ENCODE measurements around the gene CYB561D2. TPM values are rescaled to one million over a fixed set of nuclear protein-coding genes. Genes with fewer than 3 reads are reported as not detected.

Gene CYB561D2
- total and polyA plus RNA-seq, 2 donors = 20.4 to 28.5 TPM

DNA sequence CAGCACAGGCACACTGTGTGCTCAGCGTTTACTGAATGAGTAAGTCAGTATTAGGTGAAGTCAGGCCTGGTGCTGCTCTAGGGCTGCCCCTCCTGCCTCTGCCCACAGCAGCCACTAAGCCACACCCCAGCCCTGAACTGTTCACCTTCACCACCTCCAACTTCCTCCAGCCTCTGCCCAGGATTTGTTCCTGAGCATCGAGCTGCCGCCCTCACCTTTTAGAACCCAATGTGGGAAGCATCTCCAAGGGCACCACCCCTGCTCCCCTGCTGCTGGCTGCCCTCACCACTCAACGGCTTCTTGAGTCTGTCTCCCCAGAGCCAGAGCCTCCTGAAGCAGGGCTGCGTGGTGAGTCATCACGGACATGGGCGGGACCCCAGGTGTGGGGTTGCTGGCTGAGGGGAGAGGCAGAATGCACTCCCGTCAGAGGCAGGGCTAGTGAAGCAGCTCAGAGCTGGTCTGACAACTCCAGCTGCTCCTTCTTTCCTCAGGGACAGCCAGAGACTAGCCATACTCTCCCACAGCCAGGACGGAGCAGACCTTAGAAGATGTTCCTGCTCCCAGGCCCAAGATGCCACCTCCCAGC lies 33.9 kb upstream of the CYB561D2 start:
- no peak overlapping the region for H3K4me3 ChIP-seq (ENCODE audit: low read length in 2 of 2)
- H3K9me3 ChIP-seq (ENCODE audit: control insufficient read depth in 2 of 2, insufficient read depth in 1 of 2, low read length in 1 of 2) = no peaks in the 10 kb centered on the region
- H3K36me3 ChIP-seq (ENCODE audit: control insufficient read depth in 2 of 2, insufficient read depth in 2 of 2, low read length in 1 of 2) = peaks cover 0 to 3% of the 10 kb centered on the region in 2 donors
- 82% methylated on average over 9 of the region's 9 CpGs for WGBS
- peak overlapping the region in 1 of 2 donors; percentile 25 for H3K27ac ChIP-seq (ENCODE audit: low read depth in 1 of 2, low read length in 1 of 2)
- no peak for DNase-seq (ENCODE audit: low read depth in 6 of 9, low spot score in 9 of 9)
- no peaks in the 10 kb centered on the region for H3K27me3 ChIP-seq (ENCODE audit: control insufficient read depth in 2 of 2, insufficient read depth in 1 of 2, low read length in 1 of 2)
- peaks cover 5 to 18% of the 10 kb centered on the region in 2 donors for H3K4me1 ChIP-seq (ENCODE audit: control insufficient read depth in 2 of 2, insufficient read depth in 2 of 2, low read length in 2 of 2)

GRCh38 chr3:50317300-50317699 lies 33.4 kb upstream of the CYB561D2 start:
- H3K27ac ChIP-seq (ENCODE audit: low read depth in 1 of 2, low read length in 1 of 2) = peak overlapping the region in 1 of 2 donors; percentile 25
- H3K9me3 ChIP-seq (ENCODE audit: control insufficient read depth in 2 of 2, insufficient read depth in 1 of 2, low read length in 1 of 2) = no peaks in the 10 kb centered on the region
- DNase-seq (ENCODE audit: low read depth in 6 of 9, low spot score in 9 of 9) = no peak
- H3K27me3 ChIP-seq (ENCODE audit: control insufficient read depth in 2 of 2, insufficient read depth in 1 of 2, low read length in 1 of 2) = no peaks in the 10 kb centered on the region
- peaks cover 0 to 3% of the 10 kb centered on the region in 2 donors for H3K36me3 ChIP-seq (ENCODE audit: control insufficient read depth in 2 of 2, insufficient read depth in 2 of 2, low read length in 1 of 2)
- peaks cover 8 to 24% of the 10 kb centered on the region in 2 donors for H3K4me1 ChIP-seq (ENCODE audit: control insufficient read depth in 2 of 2, insufficient read depth in 2 of 2, low read length in 2 of 2)
- H3K4me3 ChIP-seq (ENCODE audit: low read length in 2 of 2) = no peak overlapping the region
- WGBS = 90% methylated on average over 6 of the region's 6 CpGs

DNA sequence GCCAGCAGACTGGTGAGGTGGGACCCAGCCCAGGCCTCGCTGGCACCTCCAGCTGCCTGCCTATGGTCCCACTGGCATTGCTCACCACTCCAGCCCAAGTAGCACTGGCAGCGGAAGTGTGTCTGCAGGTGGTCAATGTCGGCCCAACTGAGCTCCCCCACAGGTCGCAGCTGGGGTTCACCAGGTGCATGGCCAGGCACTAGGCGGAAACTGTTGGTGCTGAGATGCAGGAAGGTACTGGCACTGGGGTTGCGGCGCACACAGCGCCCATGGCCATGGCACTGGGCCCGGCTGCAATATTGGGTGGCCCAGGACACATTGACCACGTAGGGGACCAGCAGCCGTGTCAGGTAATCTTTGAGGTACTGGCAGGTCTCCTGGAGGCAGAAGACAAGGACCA lies 32.5 kb upstream of the CYB561D2 start:
- no peak overlapping the region for H3K27ac ChIP-seq (ENCODE audit: low read depth in 1 of 2, low read length in 1 of 2)
- WGBS = 93% methylated on average over 11 of the region's 11 CpGs
- H3K4me1 ChIP-seq (ENCODE audit: control insufficient read depth in 2 of 2, insufficient read depth in 2 of 2, low read length in 2 of 2) = peaks cover 8 to 26% of the 10 kb centered on the region in 2 donors

GRCh38 chr3:50318615-50319014 lies 32.0 kb upstream of the CYB561D2 start:
- Histone ChIP-seq H3K4me1 (ENCODE audit: control insufficient read depth in 2 of 2, insufficient read depth in 2 of 2, low read length in 2 of 2) (peaks cover 8 to 26% of the 10 kb centered on the region in 2 donors), H3K27ac (ENCODE audit: low read depth in 1 of 2, low read length in 1 of 2) (no peak overlapping the region), H3K27me3 (ENCODE audit: control insufficient read depth in 2 of 2, insufficient read depth in 1 of 2, low read length in 1 of 2) (no peaks in the 10 kb centered on the region), H3K9me3 (ENCODE audit: control insufficient read depth in 2 of 2, insufficient read depth in 1 of 2, low read length in 1 of 2) (no peaks in the 10 kb centered on the region), H3K36me3 (ENCODE audit: control insufficient read depth in 2 of 2, insufficient read depth in 2 of 2, low read length in 1 of 2) (peaks cover 0 to 3% of the 10 kb centered on the region in 2 donors), H3K4me3 (ENCODE audit: low read length in 2 of 2) (no peak overlapping the region)
- 81% methylated on average over 10 of the region's 10 CpGs for WGBS
- DNase-seq (ENCODE audit: low read depth in 6 of 9, low spot score in 9 of 9) = no peak

More for the DNA sequence above, 32.5 kb upstream of the CYB561D2 start:
- H3K9me3 ChIP-seq (ENCODE audit: control insufficient read depth in 2 of 2, insufficient read depth in 1 of 2, low read length in 1 of 2) = no peaks in the 10 kb centered on the region
- no peak for DNase-seq (ENCODE audit: low read depth in 6 of 9, low spot score in 9 of 9)
- H3K4me3 ChIP-seq (ENCODE audit: low read length in 2 of 2) = no peak overlapping the region
- H3K27me3 ChIP-seq (ENCODE audit: control insufficient read depth in 2 of 2, insufficient read depth in 1 of 2, low read length in 1 of 2) = no peaks in the 10 kb centered on the region
- H3K36me3 ChIP-seq (ENCODE audit: control insufficient read depth in 2 of 2, insufficient read depth in 2 of 2, low read length in 1 of 2) = peaks cover 0 to 3% of the 10 kb centered on the region in 2 donors

DNA sequence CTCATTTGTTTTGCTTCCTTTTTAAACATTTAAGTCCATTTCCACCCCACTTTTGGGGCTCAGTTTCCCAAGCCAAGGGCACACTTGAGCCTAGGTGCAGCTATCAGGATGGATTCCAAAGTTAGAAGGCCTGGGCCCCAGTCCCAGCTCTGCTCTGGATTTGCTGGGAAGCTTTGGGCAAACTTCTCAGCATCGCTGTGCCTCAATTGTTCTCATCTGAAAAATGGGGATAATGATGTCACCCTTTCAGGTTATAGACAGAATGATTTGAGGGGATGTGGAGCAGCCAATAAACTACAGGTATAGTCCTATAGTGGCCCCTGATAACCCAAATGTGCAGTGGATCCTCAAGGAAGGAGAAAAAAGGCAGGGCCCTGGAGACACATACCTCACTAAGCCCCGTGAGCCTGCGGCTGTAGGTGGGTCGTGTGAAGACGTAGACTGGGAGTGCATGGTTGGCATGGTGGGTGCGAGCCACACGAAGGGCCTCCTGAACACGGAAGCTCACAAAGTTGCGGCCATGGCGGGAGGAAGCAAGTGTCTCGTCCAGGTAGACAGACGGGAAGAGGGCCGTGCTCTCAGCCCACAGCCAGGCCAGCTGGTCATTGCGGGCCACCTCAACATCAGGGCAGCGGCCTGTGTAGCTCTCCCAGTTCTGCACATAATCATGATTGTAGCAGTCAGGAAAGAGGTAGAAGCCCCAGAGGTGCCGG lies 31.3 kb upstream of the CYB561D2 start:
- Histone ChIP-seq H3K4me3 (ENCODE audit: low read length in 2 of 2) (no peak overlapping the region), H3K9me3 (ENCODE audit: control insufficient read depth in 2 of 2, insufficient read depth in 1 of 2, low read length in 1 of 2) (no peaks in the 10 kb centered on the region), H3K36me3 (ENCODE audit: control insufficient read depth in 2 of 2, insufficient read depth in 2 of 2, low read length in 1 of 2) (peaks cover 4 to 6% of the 10 kb centered on the region in 2 donors), H3K27me3 (ENCODE audit: control insufficient read depth in 2 of 2, insufficient read depth in 1 of 2, low read length in 1 of 2) (no peaks in the 10 kb centered on the region), H3K4me1 (ENCODE audit: control insufficient read depth in 2 of 2, insufficient read depth in 2 of 2, low read length in 2 of 2) (peaks cover 8 to 29% of the 10 kb centered on the region in 2 donors), H3K27ac (ENCODE audit: low read depth in 1 of 2, low read length in 1 of 2) (no peak overlapping the region)
- DNase-seq (ENCODE audit: low read depth in 6 of 9, low spot score in 9 of 9) = no peak
- WGBS = 97% methylated on average over 16 of the region's 16 CpGs

DNA sequence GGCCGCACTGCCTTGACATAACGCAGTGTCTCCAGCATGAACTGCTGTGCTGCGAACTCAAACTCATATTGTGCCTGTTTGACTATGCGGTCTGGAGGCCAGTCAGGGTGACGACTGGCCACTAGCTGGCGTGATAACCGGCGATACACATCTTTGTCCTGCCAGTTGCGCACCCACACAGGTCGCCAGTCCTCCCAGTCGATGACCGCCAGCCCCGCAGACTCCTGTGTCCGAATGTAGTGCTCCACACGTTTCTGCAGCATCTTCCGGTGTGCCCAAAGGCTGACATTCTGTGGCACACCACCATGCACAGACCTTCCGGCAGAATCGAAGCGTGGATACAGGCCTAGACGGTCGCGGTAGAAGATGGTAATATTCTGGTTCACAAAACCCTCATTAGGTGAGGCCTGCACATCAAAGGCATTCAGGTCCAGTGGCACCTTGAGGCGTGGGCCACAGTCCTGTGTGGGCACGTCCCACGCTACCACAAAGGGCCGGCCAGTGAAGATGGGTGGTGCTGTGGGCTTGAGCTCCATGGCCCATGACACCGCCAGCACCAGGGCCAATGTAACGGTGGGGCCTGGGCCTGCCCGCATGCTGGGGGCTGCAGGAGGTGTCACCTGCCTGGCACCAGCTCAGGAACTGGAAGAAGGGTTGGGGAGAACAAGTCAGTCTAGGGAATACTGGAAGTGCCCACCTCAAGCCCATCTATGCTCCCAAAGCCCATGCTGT lies 30.6 kb upstream of the CYB561D2 start:
- WGBS = 98% methylated on average over 29 of the region's 29 CpGs
- Histone ChIP-seq H3K36me3 (ENCODE audit: control insufficient read depth in 2 of 2, insufficient read depth in 2 of 2, low read length in 1 of 2) (peaks cover 5 to 7% of the 10 kb centered on the region in 2 donors), H3K9me3 (ENCODE audit: control insufficient read depth in 2 of 2, insufficient read depth in 1 of 2, low read length in 1 of 2) (no peaks in the 10 kb centered on the region), H3K4me1 (ENCODE audit: control insufficient read depth in 2 of 2, insufficient read depth in 2 of 2, low read length in 2 of 2) (peaks cover 8 to 30% of the 10 kb centered on the region in 2 donors), H3K27ac (ENCODE audit: low read depth in 1 of 2, low read length in 1 of 2) (no peak overlapping the region), H3K4me3 (ENCODE audit: low read length in 2 of 2) (peak overlapping the region; percentile 71 to 75), H3K27me3 (ENCODE audit: control insufficient read depth in 2 of 2, insufficient read depth in 1 of 2, low read length in 1 of 2) (no peaks in the 10 kb centered on the region)
- DNase-seq (ENCODE audit: low read depth in 6 of 9, low spot score in 9 of 9) = no peak

DNA sequence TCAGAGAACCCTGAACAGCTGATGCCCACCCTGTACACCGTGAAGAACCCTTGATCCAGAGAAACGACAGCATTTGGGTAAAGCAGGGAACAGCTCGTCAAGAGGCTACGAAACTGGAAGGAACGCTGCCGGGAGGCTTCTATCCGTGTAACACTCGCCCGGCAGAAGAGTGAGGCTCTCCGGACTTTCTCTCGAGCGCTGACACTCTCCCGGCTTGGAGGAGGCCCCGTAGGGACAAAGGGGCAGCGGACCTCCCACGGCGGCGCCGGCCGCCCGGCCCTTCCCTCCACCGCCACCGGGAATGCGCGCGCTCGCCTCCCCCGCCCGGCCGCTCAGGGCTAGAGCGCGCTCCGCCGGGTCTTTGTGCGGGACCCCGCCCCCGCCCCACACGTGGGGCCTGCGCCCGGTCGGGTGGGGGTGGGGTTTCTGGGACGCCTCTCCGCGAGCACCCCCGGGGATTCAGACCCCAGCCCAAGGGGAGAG lies 29.8 kb upstream of the CYB561D2 start:
- H3K36me3 ChIP-seq (ENCODE audit: control insufficient read depth in 2 of 2, insufficient read depth in 2 of 2, low read length in 1 of 2) = peaks cover 13 to 14% of the 10 kb centered on the region in 2 donors
- H3K27ac ChIP-seq (ENCODE audit: low read depth in 1 of 2, low read length in 1 of 2) = peak overlapping the region in 1 of 2 donors; percentile 44
- no peaks in the 10 kb centered on the region for H3K27me3 ChIP-seq (ENCODE audit: control insufficient read depth in 2 of 2, insufficient read depth in 1 of 2, low read length in 1 of 2)
- peak overlapping the region; percentile 71 to 75 for H3K4me3 ChIP-seq (ENCODE audit: low read length in 2 of 2)
- under 1% methylated on average over 45 of the region's 45 CpGs for WGBS
- H3K4me1 ChIP-seq (ENCODE audit: control insufficient read depth in 2 of 2, insufficient read depth in 2 of 2, low read length in 2 of 2) = peaks cover 8 to 30% of the 10 kb centered on the region in 2 donors
- DNase-seq (ENCODE audit: low read depth in 6 of 9, low spot score in 9 of 9) = peak in 6 of 9 donors; percentile 67 to 86 (median 78)
- no peaks in the 10 kb centered on the region for H3K9me3 ChIP-seq (ENCODE audit: control insufficient read depth in 2 of 2, insufficient read depth in 1 of 2, low read length in 1 of 2)

- 2% methylated on average over 59 of the region's 59 CpGs for WGBS
- Histone ChIP-seq H3K4me3 (ENCODE audit: low read length in 2 of 2) (peak overlapping the region; percentile 71 to 75), H3K4me1 (ENCODE audit: control insufficient read depth in 2 of 2, insufficient read depth in 2 of 2, low read length in 2 of 2) (peaks cover 8 to 30% of the 10 kb centered on the region in 2 donors), H3K9me3 (ENCODE audit: control insufficient read depth in 2 of 2, insufficient read depth in 1 of 2, low read length in 1 of 2) (no peaks in the 10 kb centered on the region), H3K27ac (ENCODE audit: low read depth in 1 of 2, low read length in 1 of 2) (peak overlapping the region; percentile 44 to 80), H3K27me3 (ENCODE audit: control insufficient read depth in 2 of 2, insufficient read depth in 1 of 2, low read length in 1 of 2) (no peaks in the 10 kb centered on the region), H3K36me3 (ENCODE audit: control insufficient read depth in 2 of 2, insufficient read depth in 2 of 2, low read length in 1 of 2) (peaks cover 18 to 20% of the 10 kb centered on the region in 2 donors)
- peak in 7 of 9 donors; percentile 76 to 93 (median 81) for DNase-seq (ENCODE audit: low read depth in 6 of 9, low spot score in 9 of 9)
Measured at GRCh38 chr3:50321336-50322114, 29.1 kb upstream of the CYB561D2 start.
